Astrocyte of the hippocampus (primary cell): Measurements from ENCODE around the gene TAF13.
"Not testable (repeated sequence)": the region's sequence is repeated elsewhere in the genome, so short reads cannot be mapped to it uniquely, and the experiment has no call there.

Source experiments
- DNase-seq: peaks from one replicate; pipeline ENCODE4 v3.0.0; 2011; ENCODE audit warnings: low read depth, low spot score

The TAF13 gene

GRCh38 chr1:109047339-109047738 lies 28.5 kb downstream of the TAF13 start:
- no peak for DNase-seq

GRCh38 chr1:109046671-109047070 lies 29.1 kb downstream of the TAF13 start:
- no peak for DNase-seq

- DNase-seq, result no peak
These were observed 30.2 kb downstream of the TAF13 start for GRCh38 chr1:109045595-109045994.

GRCh38 chr1:109041621-109042468 lies 34.0 kb downstream of the TAF13 start, which contains the start of gene WDR47:
Gene WDR47, minus strand, starts transcription at chr1:109042102. Its CDS starts 18,590 bp downstream, at chr1:109023512.
- peak; percentile 99 for DNase-seq

- peak; percentile 61 for DNase-seq
These were observed 34.7 kb downstream of the TAF13 start for GRCh38 chr1:109040989-109041620.

- DNase-seq, result no peak
These were observed 35.2 kb downstream of the TAF13 start for GRCh38 chr1:109040627-109040988.

GRCh38 chr1:109034382-109034781 lies 41.4 kb downstream of the TAF13 start:
- DNase-seq, result no peak

- not testable (repeated sequence) for DNase-seq
These were observed 46.3 kb downstream of the TAF13 start for GRCh38 chr1:109029493-109029892.

GRCh38 chr1:109027841-109028240 lies 48.0 kb downstream of the TAF13 start:
- DNase-seq, result no peak

- no peak for DNase-seq
These were observed 50.1 kb downstream of the TAF13 start for GRCh38 chr1:109025694-109026093.

- no peak for DNase-seq
These were observed 51.2 kb downstream of the TAF13 start for GRCh38 chr1:109024646-109025045.

- DNase-seq, result no peak
These were observed 55.0 kb downstream of the TAF13 start for GRCh38 chr1:109020693-109021257.

GRCh38 chr1:109017719-109018118 lies 58.1 kb downstream of the TAF13 start:
- DNase-seq, result not testable (repeated sequence)

- no peak for DNase-seq
These were observed 58.7 kb downstream of the TAF13 start for GRCh38 chr1:109017134-109017533.
